Activated naive CD4-positive, alpha-beta T cell treated with anti-CD3 and anti-CD28 coated beads, Interleukin-2, amount 50 U/mL, for 16 hours (primary cell): ENCODE data around the gene CHD6.

Experiments used
- DNase-seq: peaks from one replicate; pipeline ENCODE4 v3.0.0-alpha.2; 2020

Gene CHD6

DNA sequence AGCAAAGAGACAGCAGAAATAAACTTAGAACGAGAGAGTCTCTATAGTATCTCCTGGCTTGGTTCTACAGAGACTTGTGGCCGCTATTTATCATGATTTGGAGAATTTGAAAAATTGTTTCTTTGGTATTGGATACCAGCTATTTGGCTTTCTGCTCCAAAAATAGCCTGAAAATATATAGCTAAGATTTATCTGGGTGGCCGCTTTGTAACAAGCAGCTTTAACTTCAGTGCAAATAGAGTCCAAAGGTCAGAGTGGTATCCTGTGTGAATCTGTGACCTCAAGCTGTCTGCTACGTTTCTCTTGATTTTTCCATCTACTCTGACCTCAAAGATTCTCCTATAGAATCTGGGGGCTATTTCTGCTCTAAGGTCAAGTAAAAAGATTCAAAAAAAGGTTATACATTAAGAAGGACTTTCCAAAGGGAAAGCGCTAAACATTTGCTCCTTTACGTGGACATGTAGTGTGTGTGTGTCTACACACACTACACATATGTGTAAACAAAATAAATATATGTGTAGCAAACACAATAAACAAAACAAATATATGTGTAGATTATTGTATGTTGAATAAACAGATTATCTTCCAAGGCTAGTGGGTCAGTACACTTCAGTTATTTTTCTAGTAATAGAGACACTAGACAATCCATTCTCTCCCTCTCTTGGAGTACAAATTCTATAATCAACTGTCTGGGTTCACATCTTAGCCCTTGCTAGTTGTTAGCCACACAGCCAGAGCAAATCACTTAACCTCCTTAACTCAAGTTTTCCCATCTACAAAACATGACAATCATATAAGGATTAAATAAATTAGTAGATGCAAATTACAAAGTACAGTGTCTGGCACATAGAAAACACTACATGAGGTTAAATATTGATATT lies 40.8 kb downstream of the CHD6 start:
- no peak for DNase-seq

DNA sequence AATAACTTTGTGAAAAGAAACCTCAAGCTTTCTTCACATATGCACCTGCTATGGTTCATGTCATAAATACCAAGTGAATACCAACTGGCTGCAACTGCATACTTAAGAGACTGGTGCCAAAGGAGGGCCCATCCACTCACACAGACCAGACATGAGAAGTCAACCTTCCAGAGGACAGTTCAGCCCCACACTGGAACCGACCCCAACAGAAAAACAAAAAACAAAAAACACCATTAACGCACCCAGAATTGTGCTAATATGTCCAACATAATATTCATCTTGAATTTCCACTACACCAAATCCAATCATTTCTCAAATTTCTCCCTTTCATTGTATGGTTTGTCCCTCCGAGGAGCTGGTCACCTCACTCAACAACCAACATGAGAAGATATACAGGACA lies 42.8 kb downstream of the CHD6 start:
- no peak for DNase-seq

DNA sequence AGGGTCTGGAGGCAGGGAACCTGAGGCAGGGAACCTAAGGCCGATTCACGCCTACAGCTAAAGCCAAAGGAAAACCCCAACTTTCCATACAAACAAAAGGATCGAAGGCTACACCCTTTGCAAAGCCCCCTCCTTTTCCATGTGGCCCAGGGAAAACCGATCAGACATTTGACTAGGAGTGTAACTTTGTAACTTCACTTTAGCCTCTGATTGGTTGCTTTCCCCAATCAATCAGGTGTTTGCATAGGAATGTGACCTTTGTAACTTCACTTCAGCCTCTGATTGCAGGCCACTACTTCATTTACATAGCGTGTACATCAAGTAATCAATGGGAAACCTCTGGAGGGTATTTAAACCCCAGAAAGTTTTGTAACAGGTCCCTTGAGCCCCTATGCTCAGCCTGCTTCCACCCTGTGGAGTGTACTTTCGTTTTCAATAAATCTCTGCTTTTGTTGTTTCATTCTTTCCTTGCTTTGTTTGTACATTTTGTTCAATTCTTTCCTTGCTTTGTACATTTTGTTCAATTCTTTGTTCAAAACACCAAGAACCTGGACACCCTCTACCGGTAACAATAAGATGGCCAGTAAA lies 43.3 kb downstream of the CHD6 start:
- DNase-seq: no peak

DNA sequence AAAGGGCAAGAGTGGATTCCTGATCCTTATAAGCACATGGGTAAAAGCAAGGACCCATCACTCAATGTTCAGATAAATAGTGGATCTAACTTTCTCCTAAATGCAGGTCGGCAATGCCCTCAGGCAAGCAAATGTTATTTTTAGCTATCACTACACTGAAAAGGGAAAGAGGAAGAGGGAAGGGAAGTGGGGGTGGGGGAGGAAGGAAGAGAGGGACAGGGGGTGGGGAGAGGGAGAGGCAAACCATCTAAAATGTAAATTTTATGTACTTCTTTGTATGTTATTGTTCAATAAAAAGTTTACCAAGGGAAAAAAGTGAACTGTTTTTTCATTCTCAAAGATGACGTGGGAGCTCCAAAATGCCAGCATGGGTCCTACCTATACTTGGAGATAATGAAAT lies 44.2 kb downstream of the CHD6 start:
- no peak for DNase-seq

DNA sequence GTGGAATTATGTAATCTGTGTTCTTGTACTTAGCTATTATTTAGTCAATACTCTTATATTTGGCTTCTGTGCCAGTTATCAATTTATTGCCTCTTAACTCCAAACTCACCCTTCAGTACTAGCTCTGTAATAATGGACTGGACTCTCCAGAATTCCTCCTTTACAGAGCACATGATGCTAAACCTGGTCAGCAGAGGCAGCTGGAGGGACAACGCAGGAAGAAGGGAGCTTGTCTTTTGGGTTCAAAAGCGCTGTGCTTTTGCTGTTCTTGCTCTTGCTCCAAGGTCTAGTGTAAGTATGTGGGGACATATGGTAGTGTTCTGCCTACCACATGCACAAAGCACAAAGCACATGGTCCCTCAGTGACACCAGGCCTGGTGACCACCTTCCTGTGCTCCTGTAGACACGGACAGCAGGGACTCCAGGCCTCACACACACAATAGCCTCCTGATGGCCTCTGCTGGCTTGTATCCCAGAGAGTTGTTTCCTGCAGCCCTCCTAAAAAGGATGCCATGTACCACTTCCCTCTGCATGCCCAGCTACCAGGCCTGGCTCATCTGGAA lies 46.1 kb downstream of the CHD6 start:
- DNase-seq: no peak

DNA sequence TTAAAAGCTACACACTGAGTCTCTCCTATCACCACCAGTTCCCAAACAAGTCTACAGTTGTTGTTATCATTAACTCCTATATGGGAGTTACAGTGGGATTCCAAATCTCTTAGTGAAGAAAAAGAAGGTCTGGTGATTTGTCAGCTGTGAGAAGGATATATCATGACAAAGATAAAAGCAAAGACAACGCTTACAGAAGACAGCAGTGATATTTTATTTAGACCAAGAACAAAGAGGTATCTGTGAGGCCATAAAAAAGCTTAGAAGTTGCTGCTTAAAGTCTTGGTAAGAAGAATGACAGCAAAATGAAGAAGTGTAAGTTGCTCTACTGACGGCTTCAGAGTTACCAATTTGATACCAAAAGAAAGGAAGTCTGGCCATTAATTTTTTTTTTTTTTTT lies 47.2 kb downstream of the CHD6 start:
- DNase-seq: no peak

DNA sequence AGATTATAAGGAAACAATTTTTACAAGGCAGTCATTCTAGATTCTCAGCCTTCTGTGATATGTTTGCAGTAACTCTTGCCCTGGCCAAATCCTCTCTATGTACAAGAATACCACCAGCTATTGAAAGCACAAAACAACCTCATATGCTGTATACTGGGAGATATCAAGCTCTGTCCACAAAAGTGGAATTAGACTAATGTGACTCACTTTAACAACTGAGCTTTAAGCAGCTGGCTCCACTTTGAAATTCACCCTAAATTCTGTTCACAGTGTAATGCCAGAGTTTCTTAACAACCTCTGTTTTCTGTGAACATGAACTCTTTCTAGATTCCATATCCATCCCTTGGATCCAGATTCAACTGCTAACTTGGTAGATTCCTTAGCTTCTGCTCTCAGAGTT lies 47.6 kb downstream of the CHD6 start:
- DNase-seq: no peak

DNA sequence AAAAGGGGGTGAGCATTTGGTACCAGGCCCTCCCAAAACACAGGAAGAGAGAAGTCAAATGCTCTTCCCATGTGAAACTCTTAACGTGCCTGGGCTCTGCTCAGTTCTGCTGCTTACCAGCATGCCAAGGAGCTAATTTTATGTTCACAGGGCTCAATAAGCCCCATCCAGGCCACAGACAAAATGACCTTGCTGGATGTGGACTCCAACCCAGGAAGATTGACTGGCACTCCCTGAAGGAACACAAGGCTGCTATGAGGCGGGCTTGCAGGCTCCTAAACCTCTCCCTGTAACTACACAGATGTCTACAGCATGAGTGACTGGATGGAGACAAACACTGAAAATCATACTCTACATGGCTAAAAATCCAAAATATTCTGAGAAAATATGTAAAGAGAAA lies 50.6 kb downstream of the CHD6 start:
- DNase-seq: no peak

DNA sequence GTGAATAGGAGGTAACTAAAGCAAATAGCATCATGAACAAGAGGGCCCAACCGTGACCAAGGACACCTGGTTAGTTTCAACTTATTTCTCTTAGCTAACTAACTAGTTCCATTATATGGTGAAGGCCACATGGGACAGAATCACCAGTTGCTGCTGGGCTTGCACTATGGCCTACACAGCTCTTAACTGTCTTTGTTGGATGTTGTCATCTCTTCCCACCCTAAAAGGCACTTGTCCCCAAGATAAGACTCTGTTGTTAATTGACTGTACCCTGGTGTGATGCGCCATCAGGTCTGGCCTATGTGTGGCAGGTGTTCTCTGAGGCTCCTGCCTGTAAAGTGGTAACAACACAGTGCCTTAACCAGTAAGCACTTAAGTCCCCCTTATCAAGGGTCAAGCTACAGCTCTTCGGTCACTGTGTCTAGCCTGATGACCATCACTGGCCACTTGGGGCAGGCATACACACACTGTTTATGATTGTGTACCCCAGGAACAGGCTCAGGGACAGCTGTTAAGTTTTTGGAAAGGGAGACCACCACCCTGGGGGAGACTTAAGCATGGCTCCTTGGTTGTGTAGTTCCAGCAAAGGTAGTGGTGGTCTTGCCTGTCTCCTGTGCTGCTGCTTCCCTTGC lies 51.2 kb downstream of the CHD6 start:
- no peak for DNase-seq

DNA sequence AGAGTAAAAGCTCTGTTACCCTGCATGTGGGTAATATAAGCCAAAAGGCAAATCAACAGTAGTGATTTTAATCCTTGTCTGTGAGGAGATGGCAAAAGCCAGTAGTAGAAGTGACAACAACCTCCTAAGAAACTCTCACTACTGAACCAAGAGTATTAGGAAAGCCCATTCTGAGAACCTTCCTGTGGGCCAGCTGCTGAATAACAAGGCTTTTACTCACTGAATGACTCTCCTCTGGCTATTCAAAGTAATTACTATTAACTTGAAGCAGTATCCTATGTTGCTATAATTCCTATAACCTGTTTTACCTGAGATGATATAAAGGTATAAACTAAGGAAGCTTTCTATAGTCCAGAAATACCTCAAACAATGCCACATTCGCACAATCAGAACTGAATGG lies 55.1 kb downstream of the CHD6 start:
- DNase-seq: no peak

DNA sequence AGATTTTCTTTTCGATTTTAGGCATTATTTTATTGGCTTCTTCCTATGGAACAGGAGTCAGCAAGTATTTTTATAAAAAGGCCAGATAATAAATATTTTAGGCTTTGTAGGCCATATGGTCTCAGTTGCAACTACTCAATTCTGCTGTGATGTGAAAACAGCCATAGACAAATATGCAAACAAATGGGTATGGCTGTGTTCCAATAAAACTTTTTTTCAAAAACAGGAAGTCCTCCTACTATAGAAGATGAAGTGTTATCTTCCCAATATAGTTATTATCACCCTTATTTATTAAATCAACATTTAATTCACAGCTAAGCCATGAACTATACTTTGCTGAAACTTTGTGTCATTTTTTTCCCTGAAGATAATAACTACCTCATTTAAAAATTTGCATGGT lies 57.2 kb downstream of the CHD6 start:
- DNase-seq: no peak

DNA sequence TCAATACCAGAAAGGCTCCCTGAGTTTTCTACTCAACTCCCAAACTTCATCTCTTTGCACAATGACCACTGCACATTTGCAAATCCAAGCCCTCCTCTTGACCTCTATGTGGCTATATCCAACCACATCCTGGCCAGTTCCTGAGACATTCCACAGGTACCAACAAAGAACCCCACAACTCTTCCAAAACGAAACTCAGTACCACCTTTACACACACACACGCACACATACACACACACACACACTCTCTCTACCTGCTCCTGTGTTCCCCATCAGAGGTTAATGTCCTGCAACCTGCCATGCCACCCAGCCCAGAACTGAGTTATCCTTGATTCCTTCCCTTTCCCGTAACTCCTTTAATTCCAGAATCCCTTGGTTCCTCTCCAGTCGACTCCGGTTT lies 58.5 kb downstream of the CHD6 start:
- DNase-seq: no peak

DNA sequence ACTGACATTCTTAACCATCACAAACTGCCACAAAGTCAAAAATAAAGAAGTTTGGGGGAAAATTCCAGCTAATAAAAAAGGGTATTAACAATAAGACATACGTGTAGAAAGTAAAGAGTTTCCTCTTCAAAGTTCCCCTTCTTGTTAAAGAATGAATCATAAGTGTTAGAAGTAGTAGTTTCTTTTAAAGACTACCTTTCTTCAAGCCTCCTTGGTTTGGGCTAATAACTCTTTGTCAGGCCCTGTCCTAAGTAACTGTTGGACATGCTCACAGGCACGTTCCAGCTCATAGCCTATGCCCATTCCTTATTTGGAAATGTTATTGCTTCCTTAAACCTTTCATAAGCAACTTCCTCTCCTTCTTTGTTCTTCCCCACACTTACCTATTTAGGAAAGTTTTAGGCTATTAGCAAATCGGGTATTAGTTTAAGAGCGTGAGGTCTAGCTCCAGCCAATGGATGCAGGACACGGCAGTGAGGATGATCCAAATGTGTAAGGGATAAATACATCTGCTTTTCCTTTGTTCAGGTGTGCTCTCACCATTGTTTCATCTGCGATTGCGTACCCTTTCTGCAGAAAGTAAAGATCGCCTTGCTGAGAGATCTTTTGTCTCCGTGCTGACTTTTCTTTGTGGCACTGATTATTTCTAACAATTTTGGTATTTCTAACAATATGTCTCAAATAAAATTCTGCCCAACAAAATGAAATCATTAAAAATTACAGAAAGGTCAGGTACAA lies 64.9 kb downstream of the CHD6 start:
- DNase-seq: no peak

DNA sequence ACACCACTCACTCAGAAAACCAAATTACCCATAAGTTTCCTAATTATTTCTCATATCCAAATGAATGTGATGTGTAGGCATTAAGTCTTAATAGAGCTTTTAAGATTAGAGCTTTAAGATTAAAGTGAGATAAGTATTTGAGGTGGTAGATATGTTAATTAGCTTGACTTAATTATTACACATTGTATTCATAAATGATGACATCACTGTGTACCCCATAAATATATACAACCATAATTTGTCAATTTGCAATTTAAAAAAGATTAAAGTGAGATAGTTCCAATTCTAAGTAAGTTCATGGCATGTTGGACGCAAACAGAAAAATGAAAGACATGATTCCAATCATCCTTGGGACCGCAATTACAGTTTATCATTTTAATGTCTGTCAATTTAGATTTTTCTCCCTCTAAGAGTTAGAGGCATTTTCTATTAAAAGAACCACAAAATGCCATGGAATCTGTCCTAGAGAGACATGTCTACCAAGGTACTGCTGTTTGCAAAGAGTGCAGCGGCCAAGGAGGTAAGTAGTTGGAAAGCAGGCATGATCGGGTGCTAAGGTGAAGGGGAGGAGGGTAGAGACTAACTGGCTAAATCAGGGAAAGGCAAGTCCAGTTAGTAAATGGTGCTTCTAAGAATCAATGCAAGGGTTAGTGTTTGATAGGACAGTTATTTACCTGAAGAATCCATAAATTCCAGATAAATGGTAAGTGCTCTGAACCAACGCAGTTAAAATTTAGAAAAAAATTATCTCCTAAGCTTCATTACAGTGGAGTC lies 65.7 kb downstream of the CHD6 start:
- no peak for DNase-seq

DNA sequence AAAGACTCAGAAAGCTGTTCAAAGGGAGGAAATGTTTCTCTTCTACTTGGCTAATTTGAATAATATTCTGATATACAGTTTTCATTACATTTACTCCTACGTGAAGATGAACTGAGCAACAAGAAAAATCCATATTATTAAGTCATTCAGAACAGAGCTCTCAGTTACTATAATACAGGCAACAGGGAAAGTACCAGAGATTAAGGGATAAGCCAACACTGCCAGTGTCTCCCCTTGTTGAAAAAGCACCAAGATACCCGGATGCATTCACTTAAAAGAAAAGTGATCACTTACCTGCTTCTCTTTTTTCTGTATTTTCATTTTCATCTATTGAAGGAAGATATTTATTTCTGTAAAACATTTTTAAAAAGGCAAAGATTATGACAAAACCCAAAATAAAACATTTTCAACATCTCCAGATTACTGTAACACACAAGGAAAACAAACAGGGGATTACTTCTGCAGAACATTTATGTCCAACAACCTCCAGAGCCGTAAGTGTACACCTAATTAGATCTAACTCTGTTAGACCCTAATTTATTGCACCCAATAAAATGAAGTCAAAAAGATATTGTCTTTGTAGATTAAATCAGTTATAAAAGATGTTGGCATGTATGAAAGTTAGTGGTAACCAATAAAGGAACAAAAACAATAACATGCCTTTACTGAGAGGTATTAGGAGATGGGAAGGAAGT lies 67.0 kb downstream of the CHD6 start:
- DNase-seq: no peak

DNA sequence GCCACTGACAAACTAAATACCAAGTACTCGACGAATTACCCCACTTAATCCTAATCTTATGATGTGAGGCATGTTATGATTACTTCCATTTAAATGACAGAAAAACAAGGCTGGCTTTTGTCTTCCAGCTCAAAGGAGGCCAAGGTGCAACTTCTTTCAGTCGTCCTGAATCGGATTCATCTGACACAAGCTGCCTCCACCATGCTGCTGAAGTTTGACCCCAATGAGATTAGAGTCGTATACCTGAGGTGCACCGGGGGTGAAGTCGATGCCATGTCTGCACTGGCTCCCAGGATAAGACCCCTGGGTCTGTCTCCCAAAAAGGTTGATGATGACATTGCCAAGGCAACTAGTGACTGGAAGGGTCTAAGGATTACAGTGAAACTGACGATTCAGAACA lies 71.0 kb downstream of the CHD6 start:
- no peak for DNase-seq

DNA sequence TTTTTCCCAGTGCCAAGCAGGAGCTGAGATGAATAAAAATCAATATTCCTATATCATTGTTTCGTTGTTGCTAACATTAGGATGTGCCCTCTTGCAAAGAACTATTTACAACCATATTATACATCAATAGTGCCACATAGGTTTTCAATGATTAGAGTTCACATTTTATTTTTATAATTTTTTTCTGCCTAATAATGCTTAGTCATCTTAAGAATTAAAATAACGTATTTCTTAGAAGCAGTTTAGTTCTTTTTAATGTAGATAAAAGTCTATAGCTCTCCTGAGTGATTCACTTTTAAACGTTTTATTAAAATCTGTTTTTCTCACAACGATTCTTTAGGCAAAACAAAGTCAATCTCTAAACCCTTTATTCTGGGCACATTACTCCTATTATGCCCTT lies 71.6 kb downstream of the CHD6 start:
- DNase-seq: no peak

DNA sequence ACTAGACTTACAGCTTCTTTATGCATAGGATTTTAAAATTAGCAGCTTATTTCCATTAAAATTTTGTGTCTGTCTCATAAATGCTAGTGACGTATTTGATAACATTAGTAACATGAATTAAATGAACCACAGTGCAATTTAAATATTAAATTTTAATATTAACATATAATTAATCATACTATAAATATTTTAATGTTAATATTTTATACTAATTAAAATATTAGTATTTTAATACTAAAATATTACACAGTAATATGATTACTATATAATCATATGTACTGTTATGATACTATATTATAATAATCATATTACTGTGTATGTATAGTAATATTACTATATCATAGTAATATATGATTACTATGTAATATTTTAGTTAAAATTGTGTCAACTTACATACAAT lies 73.7 kb downstream of the CHD6 start:
- no peak for DNase-seq

DNA sequence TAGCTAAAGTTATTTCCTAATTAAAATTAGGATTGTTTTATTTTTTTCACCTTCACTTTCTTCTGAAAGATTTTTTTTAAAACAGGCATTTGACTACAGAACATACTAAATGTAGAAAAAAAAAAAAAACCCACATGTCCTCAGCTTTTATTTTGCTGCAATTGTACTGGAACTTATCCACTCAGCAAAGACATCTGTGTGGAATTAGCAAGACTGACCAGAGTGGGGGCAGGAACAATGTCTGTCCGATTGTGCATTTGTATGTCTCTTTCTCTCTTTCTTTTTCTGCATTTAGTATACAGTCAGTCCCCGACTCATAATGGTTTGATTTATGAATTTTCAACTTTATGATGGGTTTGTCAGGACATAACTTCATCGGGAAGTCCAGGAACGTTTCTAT lies 77.3 kb downstream of the CHD6 start:
- no peak for DNase-seq

DNA sequence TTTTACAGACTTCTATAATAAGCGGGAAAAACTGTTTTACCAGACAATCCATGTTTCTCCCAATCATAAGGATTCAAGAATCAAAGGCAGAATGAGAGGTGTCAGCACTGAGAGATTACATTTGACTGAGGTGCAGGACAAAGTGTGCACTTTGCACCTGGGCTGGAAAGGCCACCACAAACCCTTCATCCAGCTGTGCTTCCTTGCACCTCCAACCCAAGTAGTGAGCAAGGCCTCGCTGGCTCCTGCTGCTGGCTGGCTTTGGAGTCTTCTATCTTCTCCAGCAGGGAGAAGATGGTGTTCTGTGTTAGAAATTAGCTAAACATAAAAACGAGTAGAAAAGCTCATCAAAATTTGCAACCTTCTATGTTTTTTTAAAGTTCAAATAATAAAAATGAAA lies 77.7 kb downstream of the CHD6 start:
- no peak for DNase-seq

DNA sequence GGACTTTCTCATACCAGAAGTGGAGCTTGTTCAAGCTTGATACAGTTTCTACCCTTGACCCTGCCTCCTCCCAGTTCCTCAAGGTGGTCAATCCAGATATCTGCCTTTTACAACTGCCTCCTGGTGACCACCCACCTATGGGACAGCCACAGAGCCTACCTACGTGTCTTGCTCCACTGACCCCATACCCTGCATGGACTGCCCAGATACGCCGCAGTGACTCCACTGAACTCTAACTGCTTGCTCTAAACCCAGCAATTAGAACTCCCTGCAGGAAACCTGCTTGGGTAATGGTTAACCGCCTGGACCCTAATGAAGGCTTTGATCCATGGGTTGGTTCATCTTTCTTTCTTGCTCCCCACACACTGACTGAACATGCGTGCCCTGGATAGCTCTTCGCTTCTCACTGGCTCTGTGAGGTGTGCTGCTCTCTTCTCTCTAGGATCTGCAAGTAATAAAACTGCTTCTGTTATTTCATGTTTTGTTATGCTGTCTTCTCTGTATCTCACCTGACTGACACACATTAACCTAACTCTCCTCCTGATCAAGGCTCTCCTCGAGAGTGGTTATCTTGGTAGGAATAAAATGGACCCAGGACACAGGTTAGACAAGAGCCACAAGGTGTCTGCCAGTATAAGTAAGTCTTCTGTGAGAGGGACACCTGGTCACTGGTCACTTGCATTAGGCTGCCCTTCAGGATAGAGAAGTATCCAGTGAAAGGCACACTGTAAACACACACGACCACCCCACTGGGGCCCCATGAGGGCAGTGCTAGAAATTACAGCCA lies 79.2 kb downstream of the CHD6 start:
- no peak for DNase-seq
